ENCODE measurements around the gene CLEC2L. TPM values are rescaled to one million over a fixed set of nuclear protein-coding genes. Genes with fewer than 3 reads are reported as not detected.

CLEC2L gene
- total RNA-seq, 4 donors from 2014 or later = 0.36 TPM; not detected in 3

- ATAC-seq (ENCODE audit: low FRiP score) = no peak
Observed at GRCh38 chr7:139515266-139515665, 8.2 kb upstream of the CLEC2L start.

GRCh38 chr7:139521439-139521838 is 2.0 kb upstream of the CLEC2L start:
- no peak for DNase-seq (ENCODE audit: low spot score)
- ATAC-seq (ENCODE audit: low FRiP score) = no peak
- no peak for TF ChIP-seq CTCF (IDR thresholded peaks at IDR 0.05)

More at GRCh38 chr7:139515266-139515665, 8.2 kb upstream of the CLEC2L start:
- TF ChIP-seq CTCF (IDR thresholded peaks at IDR 0.05) = no peak
- no peak for DNase-seq (ENCODE audit: low spot score)

GRCh38 chr7:139522830-139523198 is 671 bp upstream of the CLEC2L start:
- no peak for ATAC-seq (ENCODE audit: low FRiP score)
- TF ChIP-seq CTCF (IDR thresholded peaks at IDR 0.05) = no peak
- DNase-seq (ENCODE audit: low spot score) = no peak

GRCh38 chr7:139523968-139524815 is 707 bp downstream of the CLEC2L start:
- no peak for DNase-seq (ENCODE audit: low spot score)
- no peak for TF ChIP-seq CTCF (IDR thresholded peaks at IDR 0.05)
- no peak for ATAC-seq (ENCODE audit: low FRiP score)

- ATAC-seq (ENCODE audit: low FRiP score) (no peak), DNase-seq (ENCODE audit: low spot score) (no peak)
- TF ChIP-seq CTCF (IDR thresholded peaks at IDR 0.05) = no peak
Observed at GRCh38 chr7:139525239-139525638, 1.8 kb downstream of the CLEC2L start.

GRCh38 chr7:139525750-139526149 is 2.3 kb downstream of the CLEC2L start:
- no peak for TF ChIP-seq CTCF (IDR thresholded peaks at IDR 0.05)
- ATAC-seq (ENCODE audit: low FRiP score) (no peak), DNase-seq (ENCODE audit: low spot score) (no peak)

Measured in omental fat pad (tissue), 4 donors.